Islet of Langerhans (tissue), 1 donor: ENCODE data around the gene PHB1.
"Not testable (repeated sequence)": the region's sequence is repeated elsewhere in the genome, so short reads cannot be mapped to it uniquely, and the experiment has no call there.

Source experiments
- FAIRE-seq: peaks from one replicate; lab custom pipeline; 2011; peaks lifted over from hg19 to GRCh38; lab: Jason Lieb, UNC

The PHB1 gene

GRCh38 chr17:49378311-49378710 lies 36.4 kb downstream of the PHB1 start:
- FAIRE-seq, result no peak

GRCh38 chr17:49375544-49375943 lies 39.1 kb downstream of the PHB1 start:
- no peak for FAIRE-seq

GRCh38 chr17:49373115-49373514 lies 41.6 kb downstream of the PHB1 start:
- no peak for FAIRE-seq

- FAIRE-seq, result no peak
Measured at GRCh38 chr17:49372425-49372824, 42.3 kb downstream of the PHB1 start.

- no peak for FAIRE-seq
Measured at GRCh38 chr17:49370971-49371834, 43.5 kb downstream of the PHB1 start.

- no peak for FAIRE-seq
Measured at GRCh38 chr17:49369760-49370159, 44.9 kb downstream of the PHB1 start.

- FAIRE-seq, result no peak
Measured at GRCh38 chr17:49369089-49369488, 45.6 kb downstream of the PHB1 start.

GRCh38 chr17:49365667-49366066 lies 49.0 kb downstream of the PHB1 start:
- no peak for FAIRE-seq

- not testable (repeated sequence) for FAIRE-seq
Measured at GRCh38 chr17:49365126-49365525, 49.6 kb downstream of the PHB1 start.

- no peak for FAIRE-seq
Measured at GRCh38 chr17:49364119-49364518, 50.6 kb downstream of the PHB1 start.

- FAIRE-seq, result no peak
Measured at GRCh38 chr17:49363251-49363650, 51.4 kb downstream of the PHB1 start.

- no peak for FAIRE-seq
Measured at GRCh38 chr17:49362723-49363117, 52.0 kb downstream of the PHB1 start.

GRCh38 chr17:49361902-49362722 lies 52.6 kb downstream of the PHB1 start, which contains the start of gene ZNF652:
ZNF652 (minus strand) TSS chr17:49362250; CDS start chr17:49317725, 44,525 bp downstream.
- no peak for FAIRE-seq

GRCh38 chr17:49361129-49361901 lies 53.4 kb downstream of the PHB1 start:
- FAIRE-seq, result no peak

- no peak for FAIRE-seq
Measured at GRCh38 chr17:49360796-49361128, 53.9 kb downstream of the PHB1 start.

GRCh38 chr17:49359990-49360795 lies 54.5 kb downstream of the PHB1 start:
- FAIRE-seq, result no peak

GRCh38 chr17:49358641-49359247 lies 55.9 kb downstream of the PHB1 start:
- FAIRE-seq, result no peak

GRCh38 chr17:49357516-49357915 lies 57.2 kb downstream of the PHB1 start:
- FAIRE-seq, result no peak

- no peak for FAIRE-seq
Measured at GRCh38 chr17:49356320-49356719, 58.4 kb downstream of the PHB1 start.
